Body of pancreas (tissue), 4 donors: ENCODE data around the gene GRIA1. TPM values are rescaled to one million over a fixed set of nuclear protein-coding genes. Genes with fewer than 3 reads are reported as not detected.

ENCODE experiments used
- ATAC-seq: fragments of 150-250 bp; one replicate; pipeline ENCODE4 v1.9.1; 2016
- DNase-seq, 4 donors: peaks; one replicate each; pipeline ENCODE4 v3.0.0-alpha.2; 2019
- H3K27ac ChIP-seq, 4 donors: fragments of 200-600 bp; sonication (generic); 1 replicate in 3 of 4; 2 replicates in 1 of 4; pipeline versions ENCODE4 v1.5.1 to v1.6.1; 2016 to 2019; ENCODE audit warnings: mild to moderate bottlenecking in 1 of 4, mixed read lengths in 1 of 4, moderate library complexity in 1 of 4
- H3K27me3 ChIP-seq, 2 donors: fragments of 200-600 bp; sonication (generic); one replicate each; pipeline ENCODE4 v1.6.0; 2016; ENCODE audit warnings: mild to moderate bottlenecking in 1 of 2
- H3K36me3 ChIP-seq, 2 donors: fragments of 200-600 bp; sonication (generic); replicated peaks in 1 of 2; 2 replicates each; pipeline ENCODE4 v1.5.1; 2016; ENCODE audit warnings: low read depth in 2 of 2; ENCODE audit not compliant: insufficient read depth in 1 of 2
- H3K4me1 ChIP-seq: fragments of 200-600 bp; sonication (generic); one replicate; pipeline ENCODE4 v1.6.0; 2016
- H3K4me3 ChIP-seq, 2 donors: fragments of 200-600 bp; sonication (generic); 1 replicate in 1 of 2; 2 replicates in 1 of 2; pipeline ENCODE4 v1.5.1; 2016 to 2019
- H3K9me3 ChIP-seq, 3 donors: fragments of 200-600 bp; sonication (generic); 1 replicate in 2 of 3; 2 replicates in 1 of 3; pipeline ENCODE4 v1.5.1; 2016
- CTCF ChIP-seq, 7 experiments: fragments of 450-650 bp in 4 of 7; fragments of 200-600 bp in 3 of 7; sonication (generic) in 3 of 7; IDR thresholded peaks; one replicate each; pipeline ENCODE4 v1.5.1; 2016 to 2019; ENCODE audit warnings: antibody characterized with exemption in 7 of 7
- POLR2A ChIP-seq, 3 donors: fragments of 450-650 bp; IDR thresholded peaks; one replicate each; pipeline ENCODE4 v1.6.1; 2016; ENCODE audit warnings: antibody characterized with exemption in 3 of 3, mild to moderate bottlenecking in 2 of 3
- WGBS, 2 donors: methylation state at CpG; one replicate each; pipeline ENCODE4 v1.1.5; 2017; 5-methylcytosine and 5-hydroxymethylcytosine counted together
- intact Hi-C: fragments of 100-400 bp; cut with DNase I; formaldehyde crosslinking; loops from one replicate; pipeline ENCODE4 v1.15.1; 2023
- total RNA-seq, 2 donors: library from RNA; depleted of rRNA; stranded (reverse); fragments of >200 nt; gene quantifications; one replicate each; pipeline ENCODE4 v1.1.0, GENCODE V29; 2016

Gene GRIA1
- total RNA-seq, 2 donors from 2014 or later, result 0.26 to 2.6 TPM

GRCh38 chr5:153456993-153457392 lies 33.5 kb upstream of the GRIA1 start:
- intact Hi-C loops, result no loop called here
- ATAC-seq, result no peak
- H3K36me3 ChIP-seq, result no peaks in the 10 kb centered on the region

GRCh38 chr5:153458268-153458667 lies 32.2 kb upstream of the GRIA1 start:
- no peak for DNase-seq
- no peak overlapping the region for H3K4me3 ChIP-seq
- TF ChIP-seq POLR2A (IDR thresholded peaks at IDR 0.05), result no peak
- TF ChIP-seq CTCF (IDR thresholded peaks at IDR 0.05), result no peak
- H3K27me3 ChIP-seq, result no peaks in the 10 kb centered on the region
- H3K4me1 ChIP-seq, result no peaks in the 10 kb centered on the region
- no peaks in the 10 kb centered on the region for H3K36me3 ChIP-seq
- ATAC-seq, result no peak
- H3K9me3 ChIP-seq, result no peaks in the 10 kb centered on the region
- intact Hi-C loops, result no loop called here
- no peak overlapping the region for H3K27ac ChIP-seq

More at GRCh38 chr5:153456993-153457392, 33.5 kb upstream of the GRIA1 start:
- no peak for DNase-seq
- Histone ChIP-seq H3K4me3 (no peak overlapping the region), H3K27me3 (no peaks in the 10 kb centered on the region), H3K27ac (no peak overlapping the region), H3K9me3 (no peaks in the 10 kb centered on the region), H3K4me1 (no peaks in the 10 kb centered on the region)
- TF ChIP-seq CTCF (IDR thresholded peaks at IDR 0.05) (no peak), POLR2A (IDR thresholded peaks at IDR 0.05) (no peak)
- 92 to 95% methylated on average over 1 of the region's 1 CpG for WGBS, 2 donors

- intact Hi-C loops, result no loop called here
- DNase-seq (no peak), ATAC-seq (no peak)
- H3K36me3 ChIP-seq, result no peaks in the 10 kb centered on the region
- H3K27me3 ChIP-seq, result no peaks in the 10 kb centered on the region
- no peaks in the 10 kb centered on the region for H3K9me3 ChIP-seq
- no peak overlapping the region for H3K4me3 ChIP-seq
- TF ChIP-seq POLR2A (IDR thresholded peaks at IDR 0.05) (no peak), CTCF (IDR thresholded peaks at IDR 0.05) (no peak)
- H3K4me1 ChIP-seq, result no peaks in the 10 kb centered on the region
- no peak overlapping the region for H3K27ac ChIP-seq
These were observed 31.3 kb upstream of the GRIA1 start for GRCh38 chr5:153459051-153459743.

- no peaks in the 10 kb centered on the region for H3K4me1 ChIP-seq
- WGBS, 2 donors, result 59 to 69% methylated on average over 3 of the region's 3 CpGs
- H3K27me3 ChIP-seq, result no peaks in the 10 kb centered on the region
- DNase-seq (no peak), ATAC-seq (no peak)
- H3K36me3 ChIP-seq, result no peaks in the 10 kb centered on the region
- TF ChIP-seq CTCF (IDR thresholded peaks at IDR 0.05) (no peak), POLR2A (IDR thresholded peaks at IDR 0.05) (no peak)
- H3K4me3 ChIP-seq, result no peak overlapping the region
- intact Hi-C loops, result no loop called here
- no peaks in the 10 kb centered on the region for H3K9me3 ChIP-seq
- no peak overlapping the region for H3K27ac ChIP-seq
These were observed 30.0 kb upstream of the GRIA1 start for GRCh38 chr5:153460421-153460820.

- intact Hi-C loops, result no loop called here
- Histone ChIP-seq H3K36me3 (no peaks in the 10 kb centered on the region), H3K4me1 (no peaks in the 10 kb centered on the region), H3K27ac (no peak overlapping the region), H3K9me3 (no peaks in the 10 kb centered on the region), H3K27me3 (no peaks in the 10 kb centered on the region), H3K4me3 (no peak overlapping the region)
- DNase-seq, result no peak
- 44 to 51% methylated on average over 2 of the region's 2 CpGs for WGBS, 2 donors
- no peak for ATAC-seq
- TF ChIP-seq CTCF (IDR thresholded peaks at IDR 0.05), result no peak
- TF ChIP-seq POLR2A (IDR thresholded peaks at IDR 0.05), result no peak
These were observed 29.1 kb upstream of the GRIA1 start for GRCh38 chr5:153461341-153461740.
